Gastrocnemius medialis (tissue), 4 donors: ENCODE measurements around the gene PPP2R1B. TPM values are rescaled to one million over a fixed set of nuclear protein-coding genes. Genes with fewer than 3 reads are reported as not detected.

ENCODE experiments used
- ATAC-seq, 2 donors: fragments of 150-250 bp; one replicate each; pipeline ENCODE4 v1.9.1; 2016
- DNase-seq, 2 donors: peaks; one replicate each; pipeline ENCODE4 v3.0.0-alpha.2; 2019
- H3K27ac ChIP-seq, 4 donors: fragments of 200-600 bp; sonication (generic); 1 replicate in 1 of 4; 2 replicates in 3 of 4; pipeline ENCODE4 v1.5.1; 2016 to 2018; ENCODE audit warnings: mild to moderate bottlenecking in 2 of 4, moderate library complexity in 1 of 4
- H3K27me3 ChIP-seq, 3 donors: fragments of 200-600 bp; sonication (generic) in 2 of 3; 1 replicate in 1 of 3; 2 replicates in 2 of 3; pipeline versions ENCODE4 v1.5.1 to v1.6.0; 2016 to 2019; ENCODE audit warnings: mild to moderate bottlenecking in 1 of 3, moderate library complexity in 1 of 3
- H3K36me3 ChIP-seq, 2 donors: fragments of 200-600 bp; sonication (generic) in 1 of 2; one replicate each; pipeline ENCODE4 v1.5.1; 2017 to 2018
- H3K4me1 ChIP-seq, 2 donors: fragments of 200-600 bp; sonication (generic) in 1 of 2; one replicate each; pipeline ENCODE4 v1.5.1; 2016 to 2017; ENCODE audit warnings: mild to moderate bottlenecking in 2 of 2
- H3K4me3 ChIP-seq, 4 donors: fragments of 200-600 bp; sonication (generic) in 3 of 4; 1 replicate in 1 of 4; 2 replicates in 3 of 4; pipeline ENCODE4 v1.5.1; 2016 to 2019; ENCODE audit warnings: mild to moderate bottlenecking in 2 of 4
- H3K9me3 ChIP-seq, 3 donors: fragments of 200-600 bp; sonication (generic) in 2 of 3; 1 replicate in 1 of 3; 2 replicates in 2 of 3; pipeline ENCODE4 v1.5.1; 2016 to 2019
- CTCF ChIP-seq, 5 experiments: fragments of 450-650 bp in 3 of 5; fragments of 200-600 bp in 2 of 5; sonication (generic) in 2 of 5; IDR thresholded peaks in 4 of 5; conservative IDR thresholded peaks in 1 of 5; 1 replicate in 4 of 5; 2 replicates in 1 of 5; pipeline ENCODE4 v1.5.1; 2016 to 2019; ENCODE audit warnings: antibody characterized with exemption in 5 of 5, mild to moderate bottlenecking in 3 of 5, moderate library complexity in 3 of 5
- POLR2A ChIP-seq, 2 donors: fragments of 450-650 bp; IDR thresholded peaks; one replicate each; pipeline ENCODE4 v1.6.1; 2017; ENCODE audit warnings: antibody characterized with exemption in 2 of 2, mild to moderate bottlenecking in 2 of 2, moderate library complexity in 2 of 2
- in situ Hi-C, 4 donors: fragments of 200-750 bp; cut with MboI; loops; one replicate each; pipeline versions ENCODE4 v1.15.0 to v1.8.0; 2017; ENCODE audit warnings: low sequenced_read_pairs in 4 of 4
- intact Hi-C: fragments of 100-400 bp; cut with DNase I; formaldehyde crosslinking; loops from one replicate; pipeline ENCODE4 v1.15.1; 2023; ENCODE audit warnings: low total_unique reads
- total RNA-seq, 4 donors: library from RNA; depleted of rRNA; stranded (reverse); fragments of >200 nt; gene quantifications; one replicate each; pipeline versions ENCODE4 v1.1.0 to v1.2.3, GENCODE V29; 2016

PPP2R1B gene
- total RNA-seq, 4 donors from 2014 or later: 7.3 to 16.0 (median 9.4) TPM

- Histone ChIP-seq H3K4me3 (no peak overlapping the region), H3K27ac (peak overlapping the region; percentile 85 to 97 (median 96)), H3K9me3 (no peaks in the 10 kb centered on the region), H3K36me3 (peaks cover 0 to 41% of the 10 kb centered on the region in 2 donors), H3K4me1 (peaks cover 48 to 52% of the 10 kb centered on the region in 2 donors), H3K27me3 (no peaks in the 10 kb centered on the region)
- intact Hi-C loops: no loop called here
- TF ChIP-seq POLR2A (IDR thresholded peaks at IDR 0.05): no peak
- no peak for TF ChIP-seq CTCF (IDR thresholded peaks at IDR 0.05 in 4 of 5, conservative IDR thresholded peaks at IDR 0.05 in 1 of 5)
- ATAC-seq: no peak
- in situ Hi-C loops: no loop called here
- no peak for DNase-seq
Observed at GRCh38 chr11:111727431-111727830, 38.8 kb downstream of the PPP2R1B start.

GRCh38 chr11:111726301-111726713 lies 39.9 kb downstream of the PPP2R1B start:
- Histone ChIP-seq H3K4me3 (no peak overlapping the region), H3K36me3 (peaks cover 0 to 52% of the 10 kb centered on the region in 2 donors), H3K27me3 (no peaks in the 10 kb centered on the region), H3K4me1 (peaks cover 37 to 41% of the 10 kb centered on the region in 2 donors), H3K9me3 (no peaks in the 10 kb centered on the region), H3K27ac (peak overlapping the region; percentile 85 to 97 (median 96))
- TF ChIP-seq POLR2A (IDR thresholded peaks at IDR 0.05): no peak
- TF ChIP-seq CTCF (IDR thresholded peaks at IDR 0.05 in 4 of 5, conservative IDR thresholded peaks at IDR 0.05 in 1 of 5): no peak
- intact Hi-C loops (no loop called here), in situ Hi-C loops (no loop called here)
- no peak for ATAC-seq
- DNase-seq: no peak

DNA sequence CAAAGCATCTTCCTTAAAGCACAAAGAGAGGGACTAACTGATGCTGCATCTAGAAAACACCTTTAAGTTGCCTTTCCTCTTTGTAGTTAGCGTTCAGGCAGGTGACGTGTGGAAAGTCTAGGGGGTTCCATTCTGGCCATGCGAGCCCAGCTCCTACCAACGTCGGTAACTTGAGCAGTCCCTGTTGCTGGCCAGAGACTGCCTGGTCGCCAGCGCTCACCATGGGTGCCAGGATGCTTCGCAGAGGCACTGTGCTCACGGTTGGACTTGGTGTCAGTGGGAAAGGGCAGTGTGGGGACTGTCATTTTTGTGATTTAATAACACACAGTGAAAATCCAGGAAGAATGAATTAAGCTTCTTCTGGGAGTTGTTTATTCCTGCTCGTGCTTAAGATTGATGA lies 40.6 kb downstream of the PPP2R1B start:
- no peaks in the 10 kb centered on the region for H3K27me3 ChIP-seq
- intact Hi-C loops (no loop called here), in situ Hi-C loops (no loop called here)
- H3K27ac ChIP-seq: peak overlapping the region; percentile 85 to 97 (median 96)
- H3K4me1 ChIP-seq: peaks cover 31 to 35% of the 10 kb centered on the region in 2 donors
- no peak overlapping the region for H3K4me3 ChIP-seq
- ATAC-seq (peak; percentile 61 to 84), DNase-seq (peak; percentile 56 to 84)
- peaks cover 0 to 59% of the 10 kb centered on the region in 2 donors for H3K36me3 ChIP-seq
- no peak for TF ChIP-seq CTCF (IDR thresholded peaks at IDR 0.05 in 4 of 5, conservative IDR thresholded peaks at IDR 0.05 in 1 of 5)
- no peak for TF ChIP-seq POLR2A (IDR thresholded peaks at IDR 0.05)
- H3K9me3 ChIP-seq: no peaks in the 10 kb centered on the region

- no peak for ATAC-seq
- no peaks in the 10 kb centered on the region for H3K27me3 ChIP-seq
- intact Hi-C loops: no loop called here
Observed at GRCh38 chr11:111724615-111725129, 41.5 kb downstream of the PPP2R1B start.

More at GRCh38 chr11:111724615-111725129, 41.5 kb downstream of the PPP2R1B start:
- no peak for DNase-seq
- no peak overlapping the region for H3K4me3 ChIP-seq
- no peaks in the 10 kb centered on the region for H3K9me3 ChIP-seq
- no peak for TF ChIP-seq POLR2A (IDR thresholded peaks at IDR 0.05)
- no peak for TF ChIP-seq CTCF (IDR thresholded peaks at IDR 0.05 in 4 of 5, conservative IDR thresholded peaks at IDR 0.05 in 1 of 5)
- peaks cover 22 to 26% of the 10 kb centered on the region in 2 donors for H3K4me1 ChIP-seq
- in situ Hi-C loops: no loop called here
- peaks cover 0 to 69% of the 10 kb centered on the region in 2 donors for H3K36me3 ChIP-seq
- peak overlapping the region; percentile 85 to 97 (median 96) for H3K27ac ChIP-seq
